ENCODE data around the gene ZNF592.

- TF ChIP-seq REST (tag by site-specific recombination; IDR thresholded peaks at IDR 0.05) (no peak), CTCF (tag by site-specific recombination; IDR thresholded peaks at IDR 0.05) (no peak), ZNF174 (tag by site-specific recombination; IDR thresholded peaks at IDR 0.05) (no peak), ZNF580 (tag by site-specific recombination; IDR thresholded peaks at IDR 0.05) (no peak), SALL2 (tag by site-specific recombination; IDR thresholded peaks at IDR 0.05; ENCODE audit: borderline replicate concordance) (no peak), ZNF280D (tag by site-specific recombination; IDR thresholded peaks at IDR 0.05) (no peak), ZBTB44 (tag by site-specific recombination; IDR thresholded peaks at IDR 0.05) (no peak), MZF1 (tag by site-specific recombination; IDR thresholded peaks at IDR 0.05; ENCODE audit: borderline replicate concordance) (no peak), ZNF510 (tag by site-specific recombination; IDR thresholded peaks at IDR 0.05; ENCODE audit: insufficient replicate concordance) (no peak)
Measured at GRCh38 chr15:84764989-84765388, 16.6 kb downstream of the ZNF592 start.
